WTC11 (cell line): Measurements from ENCODE around the gene RND3.

ENCODE experiments used
- ATF2 ChIP-seq: sonication (generic); formaldehyde crosslinking; IDR thresholded peaks from 2 replicates; pipeline ENCODE4 v1.8.1; 2022; ENCODE audit warnings: low read depth, missing genetic modification reagents, borderline replicate concordance
- CTCF ChIP-seq: fragments of 200-600 bp; IDR thresholded peaks from 2 replicates; pipeline ENCODE4 v1.8.0; 2022; ENCODE audit warnings: antibody characterized with exemption
- ELF4 ChIP-seq: sonication (generic); formaldehyde crosslinking; IDR thresholded peaks from 2 replicates; pipeline ENCODE4 v1.8.1; 2022; ENCODE audit warnings: low read depth, mild to moderate bottlenecking, moderate library complexity, missing genetic modification reagents
- ETV6 ChIP-seq: sonication (generic); formaldehyde crosslinking; IDR thresholded peaks from 2 replicates; pipeline ENCODE4 v1.8.1; 2022; ENCODE audit warnings: mild to moderate bottlenecking, missing genetic modification reagents
- JUN ChIP-seq: sonication (generic); formaldehyde crosslinking; IDR thresholded peaks from 2 replicates; pipeline ENCODE4 v1.8.0; 2023; ENCODE audit warnings: mild to moderate bottlenecking, missing genetic modification reagents
- NR3C1 ChIP-seq: sonication (generic); formaldehyde crosslinking; conservative IDR thresholded peaks from 2 replicates; pipeline ENCODE4 v1.8.1; 2023; ENCODE audit warnings: low read depth, mild to moderate bottlenecking, missing genetic modification reagents
- SP1 ChIP-seq: sonication (generic); formaldehyde crosslinking; conservative IDR thresholded peaks from 2 replicates; pipeline ENCODE4 v1.8.1; 2022; ENCODE audit warnings: missing genetic modification reagents
- USF1 ChIP-seq: sonication (generic); formaldehyde crosslinking; IDR thresholded peaks from 2 replicates; pipeline ENCODE4 v1.8.0; 2022; ENCODE audit warnings: mild to moderate bottlenecking, missing genetic modification reagents
- TF ChIP-seq, protein P1 (sequence below): fragments of 250-450 bp; sonication (Bioruptor Pico); IDR thresholded peaks from 2 replicates; pipeline ENCODE4 v1.8.0; 2021; ENCODE audit warnings: mild to moderate bottlenecking
- TF ChIP-seq, protein P2 (sequence below): sonication (generic); formaldehyde crosslinking; IDR thresholded peaks from 2 replicates; pipeline ENCODE4 v1.8.1; 2023; ENCODE audit warnings: mild to moderate bottlenecking, missing genetic modification reagents, moderate library complexity
- TF ChIP-seq, protein P3 (sequence below): sonication (generic); formaldehyde crosslinking; IDR thresholded peaks from 2 replicates; pipeline ENCODE4 v1.8.0; 2022; ENCODE audit warnings: mild to moderate bottlenecking, missing genetic modification reagents

GRCh38 chr2:150464986-150465385, 22.5 kb downstream of the RND3 start:
- no peak for TF ChIP-seq NR3C1 (CRISPR knock-in tag)
- no peak for TF ChIP-seq JUN
- no peak for TF ChIP-seq CTCF
- no peak for TF ChIP-seq ELF4 (CRISPR knock-in tag)
- TF ChIP-seq USF1, result no peak
- TF ChIP-seq, protein P1, sequence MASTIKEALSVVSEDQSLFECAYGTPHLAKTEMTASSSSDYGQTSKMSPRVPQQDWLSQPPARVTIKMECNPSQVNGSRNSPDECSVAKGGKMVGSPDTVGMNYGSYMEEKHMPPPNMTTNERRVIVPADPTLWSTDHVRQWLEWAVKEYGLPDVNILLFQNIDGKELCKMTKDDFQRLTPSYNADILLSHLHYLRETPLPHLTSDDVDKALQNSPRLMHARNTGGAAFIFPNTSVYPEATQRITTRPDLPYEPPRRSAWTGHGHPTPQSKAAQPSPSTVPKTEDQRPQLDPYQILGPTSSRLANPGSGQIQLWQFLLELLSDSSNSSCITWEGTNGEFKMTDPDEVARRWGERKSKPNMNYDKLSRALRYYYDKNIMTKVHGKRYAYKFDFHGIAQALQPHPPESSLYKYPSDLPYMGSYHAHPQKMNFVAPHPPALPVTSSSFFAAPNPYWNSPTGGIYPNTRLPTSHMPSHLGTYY, result no peak
- TF ChIP-seq ATF2 (CRISPR knock-in tag), result no peak
- TF ChIP-seq, protein P2, sequence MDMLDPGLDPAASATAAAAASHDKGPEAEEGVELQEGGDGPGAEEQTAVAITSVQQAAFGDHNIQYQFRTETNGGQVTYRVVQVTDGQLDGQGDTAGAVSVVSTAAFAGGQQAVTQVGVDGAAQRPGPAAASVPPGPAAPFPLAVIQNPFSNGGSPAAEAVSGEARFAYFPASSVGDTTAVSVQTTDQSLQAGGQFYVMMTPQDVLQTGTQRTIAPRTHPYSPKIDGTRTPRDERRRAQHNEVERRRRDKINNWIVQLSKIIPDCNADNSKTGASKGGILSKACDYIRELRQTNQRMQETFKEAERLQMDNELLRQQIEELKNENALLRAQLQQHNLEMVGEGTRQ (CRISPR knock-in tag), result no peak
- TF ChIP-seq SP1 (CRISPR knock-in tag), result no peak
- TF ChIP-seq, protein P3, sequence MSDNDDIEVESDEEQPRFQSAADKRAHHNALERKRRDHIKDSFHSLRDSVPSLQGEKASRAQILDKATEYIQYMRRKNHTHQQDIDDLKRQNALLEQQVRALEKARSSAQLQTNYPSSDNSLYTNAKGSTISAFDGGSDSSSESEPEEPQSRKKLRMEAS, result no peak
- TF ChIP-seq ETV6 (CRISPR knock-in tag), result no peak
